GM18508 (cell line): Measurements from ENCODE around the gene PKM.

Experiments
- ATAC-seq: cut with Tn5 transposase; IDR thresholded peaks from one replicate; pipeline ENCODE4 v1.9.1; 2021; ENCODE audit warnings: moderate number of reproducible peaks; ENCODE audit not compliant: insufficient read depth, unreplicated experiment

PKM gene

GRCh38 chr15:72236381-72237003 lies 5.5 kb upstream of the PKM start:
- ATAC-seq = no peak

GRCh38 chr15:72235298-72235697 lies 4.3 kb upstream of the PKM start:
- no peak for ATAC-seq

DNA sequence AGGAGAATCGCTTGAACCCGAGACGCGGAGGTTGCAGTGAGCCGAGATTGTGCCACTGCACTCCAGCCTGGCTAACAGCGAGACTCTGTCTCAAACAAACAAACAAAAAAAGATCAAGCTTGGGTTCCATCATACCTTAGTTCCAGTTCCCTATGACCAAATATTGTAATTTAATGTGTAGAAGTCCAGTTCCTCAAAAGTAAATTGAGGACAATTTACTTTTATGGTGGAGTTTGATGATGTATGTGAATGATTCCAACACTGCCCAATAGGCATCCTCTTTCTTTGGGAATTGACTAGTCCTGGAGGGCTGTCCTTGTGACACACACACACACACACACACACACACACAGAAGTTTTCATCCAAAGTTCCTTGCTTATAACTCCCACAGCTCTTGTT lies 2.8 kb upstream of the PKM start:
- no peak for ATAC-seq

DNA sequence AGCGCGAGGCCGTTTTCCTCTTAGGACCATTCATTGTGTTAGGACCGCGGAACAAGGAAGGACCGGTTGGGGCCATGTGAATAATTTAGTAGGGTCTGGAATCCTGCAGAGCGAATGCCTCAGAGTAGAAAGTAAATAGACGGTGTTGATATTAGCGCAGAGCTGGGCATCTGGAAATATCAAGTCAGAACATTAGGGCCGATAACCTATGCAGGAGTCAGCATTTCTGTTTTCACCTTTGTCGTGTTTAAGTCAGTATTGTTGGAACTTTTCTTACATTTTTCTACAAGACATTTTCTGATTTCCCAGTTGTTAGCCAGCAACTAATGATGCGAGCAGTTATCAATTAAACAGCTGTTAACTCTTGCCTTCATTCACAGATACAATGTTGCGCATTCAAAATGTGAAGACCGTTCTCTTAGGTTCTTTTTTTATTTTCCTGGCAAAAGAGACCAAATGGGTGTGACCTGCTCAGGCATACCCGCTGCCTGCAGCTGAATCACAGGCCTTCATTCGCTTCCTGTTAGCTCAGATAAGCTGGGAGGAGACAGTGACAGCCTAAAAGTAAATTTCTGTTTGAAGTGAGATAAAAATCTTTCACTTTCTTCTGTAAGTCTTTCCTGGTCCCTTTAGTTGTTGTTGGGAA lies 966 bp upstream of the PKM start:
- ATAC-seq = no peak

GRCh38 chr15:72230197-72231065 lies 559 bp downstream of the PKM start:
- ATAC-seq = no peak

GRCh38 chr15:72229947-72230196 lies 1.1 kb downstream of the PKM start:
- ATAC-seq = no peak

GRCh38 chr15:72229076-72229946 lies 1.7 kb downstream of the PKM start:
- no peak for ATAC-seq

GRCh38 chr15:72227720-72228119 lies 3.3 kb downstream of the PKM start:
- ATAC-seq = no peak

- ATAC-seq = no peak
Measured at GRCh38 chr15:72227192-72227586, 3.8 kb downstream of the PKM start.

DNA sequence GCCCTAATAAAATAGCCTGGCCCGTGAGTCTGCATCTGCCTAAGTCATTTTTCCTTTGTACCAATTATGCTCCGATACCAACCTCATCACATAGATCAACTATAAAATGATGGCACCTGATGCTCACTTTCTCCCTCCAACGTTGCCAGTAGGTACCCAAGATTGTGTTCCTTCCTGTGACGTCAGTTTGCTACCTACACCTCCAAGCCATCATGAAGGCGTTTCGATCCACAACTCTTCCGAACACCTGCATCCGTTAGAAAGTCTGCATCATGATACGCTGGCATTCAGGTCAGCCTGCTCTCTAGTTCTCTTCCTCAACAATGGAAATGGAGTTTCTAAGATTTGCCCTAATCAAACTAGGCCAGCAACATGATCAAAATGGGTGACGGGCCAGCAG lies 7.7 kb downstream of the PKM start:
- no peak for ATAC-seq

DNA sequence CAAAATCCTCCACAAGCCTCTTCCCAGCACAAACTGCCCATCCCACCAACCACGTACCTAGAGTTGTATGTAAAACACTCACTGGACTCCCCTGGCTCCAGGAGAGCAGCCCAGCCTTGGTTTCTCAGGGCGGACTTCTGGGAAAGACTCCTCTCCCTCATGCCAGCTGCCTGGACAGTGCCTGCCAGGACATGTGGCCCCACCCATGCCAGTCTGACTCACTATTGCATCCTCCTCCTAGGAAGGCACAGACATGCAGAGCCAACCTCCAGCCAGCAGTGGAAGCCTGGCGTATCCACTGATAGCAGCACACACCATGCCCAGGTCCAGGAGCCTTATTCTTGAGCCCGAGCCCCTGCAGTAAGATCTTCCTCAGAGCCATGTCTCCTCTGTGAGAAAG lies 8.6 kb downstream of the PKM start:
- no peak for ATAC-seq

- no peak for ATAC-seq
Measured at GRCh38 chr15:72220687-72221086, 10.3 kb downstream of the PKM start.

GRCh38 chr15:72217216-72217615 lies 13.8 kb downstream of the PKM start:
- no peak for ATAC-seq

DNA sequence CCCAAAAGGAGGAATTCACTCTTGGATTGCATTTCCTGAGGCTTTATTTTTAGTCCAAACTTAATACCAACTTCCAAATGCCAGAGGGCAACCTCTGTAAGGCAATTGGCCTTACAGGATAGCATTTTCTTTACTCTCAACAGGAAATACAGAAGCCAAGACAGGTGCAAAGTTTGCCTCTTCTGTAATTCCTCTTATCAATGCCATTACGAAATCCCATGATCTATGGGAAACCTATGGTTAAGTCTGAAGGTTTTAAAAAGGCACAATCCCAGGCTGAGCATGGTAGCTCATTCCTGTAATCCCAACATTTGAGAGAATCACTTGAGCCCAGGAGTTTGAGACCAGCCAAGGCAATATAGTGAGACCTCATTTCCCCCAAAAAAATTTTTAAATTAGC lies 14.9 kb downstream of the PKM start:
- no peak for ATAC-seq

GRCh38 chr15:72207558-72208085 lies 23.4 kb downstream of the PKM start:
- no peak for ATAC-seq

- no peak for ATAC-seq
Measured at GRCh38 chr15:72206677-72207000, 24.4 kb downstream of the PKM start.

- no peak for ATAC-seq
Measured at GRCh38 chr15:72205896-72206676, 24.9 kb downstream of the PKM start.

DNA sequence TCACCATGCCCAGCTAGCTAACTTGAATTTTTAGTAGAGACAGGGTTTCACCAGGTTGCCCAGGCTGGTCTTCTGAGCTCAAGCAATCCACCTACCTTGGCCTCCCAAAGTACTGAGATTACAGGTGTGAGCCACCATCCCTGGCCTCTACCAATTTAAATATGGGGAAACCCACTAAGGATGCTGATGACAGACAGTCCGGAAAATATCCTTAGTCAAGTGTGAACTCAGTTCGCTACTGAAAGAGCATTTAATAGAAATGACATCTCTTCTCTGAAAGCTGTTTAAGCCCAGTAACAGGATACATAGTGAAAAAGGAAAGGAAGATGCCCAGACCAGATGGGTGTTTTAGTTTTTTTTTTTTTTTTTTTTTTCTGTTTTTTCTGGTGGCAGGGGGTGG lies 25.7 kb downstream of the PKM start:
- no peak for ATAC-seq

- no peak for ATAC-seq
Measured at GRCh38 chr15:72203507-72203837, 27.5 kb downstream of the PKM start.
